Hematopoietic multipotent progenitor cell treated with erythropoietin and hydrocortisone succinate and interleukin-3 and kit ligand, for 6 days (in vitro differentiated cells): ENCODE measurements around the gene STAMBP.
"Not testable (repeated sequence)": the region's sequence is repeated elsewhere in the genome, so short reads cannot be mapped to it uniquely, and the experiment has no call there.

Experiments
- DNase-seq: peaks from one replicate; pipeline ENCODE4 v3.0.0-alpha.2; 2015

STAMBP gene

DNA sequence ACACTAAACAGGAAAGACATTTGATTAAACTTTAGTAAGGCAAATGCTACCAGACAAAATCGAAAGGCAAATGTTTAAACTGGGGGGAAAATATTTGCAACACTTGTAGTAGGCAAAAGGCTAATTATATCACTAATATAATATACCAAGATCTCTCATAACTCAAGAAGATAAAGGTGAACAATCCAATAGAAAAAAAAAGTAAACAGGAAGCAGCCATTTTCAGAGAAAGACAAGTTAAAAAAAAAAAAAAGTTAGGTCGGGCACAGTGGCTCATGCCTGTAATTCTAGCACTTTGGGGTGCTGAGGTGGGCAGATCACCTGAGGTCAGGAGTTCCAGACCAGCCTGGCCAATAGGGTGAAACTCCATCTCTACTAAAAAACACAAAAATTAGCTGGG lies 59.6 kb downstream of the STAMBP start:
- no peak for DNase-seq

DNA sequence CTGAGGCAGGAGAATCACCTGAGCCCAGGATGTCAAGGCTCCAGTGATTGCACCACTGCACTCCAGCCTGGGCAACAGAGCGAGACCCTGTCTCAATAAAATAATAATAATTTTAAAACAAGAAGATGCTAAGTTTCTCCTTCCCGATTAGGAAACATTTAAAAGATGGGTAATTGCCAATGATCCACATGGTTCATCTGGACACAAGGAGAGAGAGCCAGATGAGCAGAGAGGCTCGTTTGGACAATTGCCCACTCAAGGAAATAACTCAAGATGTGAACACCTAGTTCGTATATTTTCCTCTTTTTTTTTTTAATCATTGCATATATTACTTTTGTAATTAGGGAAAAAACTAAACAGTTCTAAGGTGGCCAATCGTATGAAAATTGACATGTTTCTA lies 60.4 kb downstream of the STAMBP start:
- DNase-seq, result no peak

DNA sequence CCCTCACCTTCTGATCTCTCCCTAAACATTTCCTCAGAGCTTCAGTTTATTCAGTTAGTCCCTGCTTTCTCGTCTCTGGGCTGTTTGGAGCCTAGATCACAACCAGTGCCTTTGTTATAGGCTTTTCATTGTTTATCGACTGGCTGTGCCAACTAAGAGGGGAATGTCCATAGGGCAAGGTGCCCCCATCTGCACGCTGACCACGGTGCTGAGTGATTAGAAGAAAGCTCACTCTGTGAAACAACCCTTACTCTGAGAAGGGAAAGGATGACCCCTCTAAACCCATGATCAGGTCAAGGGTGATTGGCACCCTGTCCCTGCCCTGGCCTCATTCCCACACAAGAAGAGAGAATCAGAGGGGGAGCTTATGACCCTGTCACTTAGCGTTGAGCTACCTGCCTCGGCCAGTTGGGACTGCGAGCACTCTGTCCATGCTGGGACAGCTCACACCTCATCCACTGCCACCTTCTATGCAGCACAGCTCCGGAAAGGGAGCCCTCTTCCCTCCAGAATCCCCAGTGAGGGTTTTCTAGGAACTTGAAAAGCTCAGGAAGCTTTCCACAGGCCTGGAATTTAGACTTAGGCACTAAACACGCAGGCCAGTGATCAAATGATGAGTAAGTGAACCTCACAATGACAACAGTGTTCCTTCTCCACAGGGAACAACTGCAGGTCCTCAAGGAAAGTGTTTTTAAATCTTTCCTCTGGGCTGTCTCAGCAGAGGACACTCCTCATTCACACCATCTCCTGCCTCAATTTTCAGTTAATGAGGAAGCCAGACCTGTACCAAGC lies 61.7 kb downstream of the STAMBP start:
- DNase-seq, result no peak

DNA sequence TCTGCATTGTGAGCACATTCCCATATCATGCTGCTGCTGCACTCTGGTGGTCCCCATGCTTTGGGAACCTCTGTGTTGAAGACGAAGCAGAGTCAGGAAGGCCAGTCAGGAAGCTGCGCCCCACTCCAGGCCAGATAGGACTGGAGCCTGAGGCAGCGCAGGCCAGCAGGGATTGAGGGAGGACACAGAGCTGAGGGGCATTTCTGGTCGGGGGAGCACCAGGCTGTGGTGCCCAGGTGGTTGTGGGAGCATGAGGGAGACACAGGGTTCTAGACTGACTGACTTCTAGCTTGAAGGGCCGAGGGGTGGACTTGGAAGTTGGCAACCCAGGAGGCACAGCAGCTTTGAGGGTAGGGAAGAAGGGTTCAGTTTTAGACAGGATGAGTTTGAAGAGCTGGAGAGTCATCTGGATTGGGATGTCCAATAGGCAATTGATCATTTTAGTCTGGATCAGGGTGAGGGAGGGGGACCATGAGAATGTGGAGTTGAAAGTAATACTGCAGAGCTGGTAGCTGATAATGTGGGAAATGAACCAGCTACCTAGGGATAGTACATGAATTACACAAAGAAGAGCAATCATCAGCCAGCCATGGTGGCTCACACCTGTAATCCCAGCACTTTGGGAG lies 62.6 kb downstream of the STAMBP start:
- no peak for DNase-seq

DNA sequence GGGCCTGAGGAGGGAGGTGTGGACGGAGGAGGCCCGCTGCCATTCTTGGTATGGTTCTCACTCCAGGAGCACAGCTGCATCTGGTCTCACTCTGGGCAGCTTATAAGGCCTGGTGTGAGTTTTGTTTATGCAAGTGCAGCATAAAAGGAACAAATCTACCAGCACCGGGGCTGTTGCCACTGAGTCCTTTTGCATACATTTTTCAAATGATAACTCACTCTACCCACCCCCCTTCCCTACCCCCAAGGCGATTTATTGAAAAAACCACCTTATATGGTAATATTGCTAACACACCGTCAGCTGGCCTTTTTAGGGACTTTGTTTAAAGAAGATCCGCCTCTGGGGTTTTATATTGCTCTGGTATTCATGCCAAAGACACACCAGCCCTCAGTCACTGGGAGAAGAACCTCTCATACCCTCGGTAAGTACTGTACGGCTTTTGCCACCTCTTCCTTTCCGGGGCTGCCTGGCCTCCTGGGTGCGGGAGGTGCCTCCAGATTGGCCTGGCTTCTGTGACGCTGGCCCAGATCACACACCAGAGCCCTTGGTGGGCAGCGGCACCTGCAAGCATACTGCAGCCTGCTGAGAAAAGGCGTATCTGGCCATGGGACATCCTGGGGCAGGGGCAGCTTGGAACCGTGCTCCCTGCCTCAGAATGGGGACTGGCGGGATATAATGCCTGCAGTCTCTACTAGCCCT lies 64.0 kb downstream of the STAMBP start, which contains the start of gene ACTG2:
TSS of gene ACTG2 (plus strand) at position 378 of the 699 bp plus-strand sequence. CDS start 8,304 bp downstream, outside the sequence.
- no peak for DNase-seq

DNA sequence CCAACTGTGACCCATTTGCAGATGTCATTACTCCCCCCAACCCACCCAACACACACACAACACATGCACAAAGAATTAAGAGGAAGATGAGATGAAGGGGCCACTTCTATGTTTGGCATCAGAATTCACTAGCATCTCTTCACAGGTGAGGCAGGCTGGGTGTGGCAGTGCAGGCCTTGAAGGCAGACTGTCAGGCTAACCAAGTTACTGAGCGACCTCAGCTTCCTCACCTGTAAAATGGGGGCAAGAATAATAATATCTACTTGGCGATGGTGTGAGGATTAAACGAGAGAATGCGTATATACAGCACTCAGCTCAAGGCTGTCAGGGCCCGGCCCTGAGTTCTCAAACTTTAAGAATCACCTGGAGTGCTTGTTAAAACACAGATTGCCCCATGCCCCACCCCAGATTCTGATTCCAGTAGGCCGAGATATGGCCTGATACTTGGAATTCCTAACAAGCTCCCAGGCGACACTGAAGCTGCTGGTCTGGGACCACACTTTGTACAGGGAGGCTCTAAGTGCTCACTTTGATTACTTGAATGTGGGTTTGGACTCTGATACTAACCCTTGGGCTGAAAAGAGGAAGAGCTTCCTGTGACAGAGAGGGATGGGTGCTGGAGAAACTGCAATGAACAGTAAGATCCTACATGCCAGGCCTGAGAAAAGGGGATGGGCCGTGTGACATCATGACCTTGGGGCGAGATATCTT lies 65.2 kb downstream of the STAMBP start:
- no peak for DNase-seq

DNA sequence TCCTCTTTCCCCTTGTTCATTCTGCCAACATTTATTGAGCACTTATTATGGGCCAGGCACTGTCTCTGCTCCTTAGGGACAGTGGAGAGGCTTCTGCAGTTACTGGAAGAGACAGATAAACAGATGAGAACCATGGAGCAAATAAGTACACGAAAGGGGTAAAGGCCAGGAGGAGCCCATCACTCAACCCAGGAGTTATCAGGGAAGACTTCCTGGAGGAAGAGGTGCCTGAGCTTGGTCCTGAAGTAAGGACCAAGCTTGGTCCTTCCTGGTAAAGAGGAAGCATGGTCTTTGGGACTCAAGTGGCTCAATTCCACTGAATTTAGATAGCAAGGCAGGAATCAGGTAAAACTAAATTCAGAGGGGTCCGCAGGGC lies 65.7 kb downstream of the STAMBP start:
- DNase-seq, result no peak

DNA sequence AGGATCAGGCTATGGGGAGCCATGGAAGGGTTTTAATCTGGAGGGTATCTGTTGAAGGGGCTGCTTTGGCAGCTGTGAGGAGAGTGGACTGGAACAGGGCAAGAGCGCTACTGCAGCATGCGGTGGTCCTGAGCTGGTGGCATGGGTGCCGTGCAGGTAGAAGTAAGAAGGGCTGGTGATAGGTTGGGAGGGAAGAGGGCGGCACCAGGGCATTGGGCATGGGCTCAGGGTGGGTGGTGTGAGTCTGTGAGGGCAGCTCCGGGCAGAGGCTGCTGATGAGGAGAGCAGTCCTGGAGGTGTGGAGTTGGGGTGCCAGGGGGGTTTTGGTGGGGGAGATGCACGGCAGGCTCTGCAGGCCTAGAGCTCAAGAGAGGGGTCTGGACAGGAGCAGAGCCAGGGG lies 66.1 kb downstream of the STAMBP start:
- DNase-seq, result no peak

DNA sequence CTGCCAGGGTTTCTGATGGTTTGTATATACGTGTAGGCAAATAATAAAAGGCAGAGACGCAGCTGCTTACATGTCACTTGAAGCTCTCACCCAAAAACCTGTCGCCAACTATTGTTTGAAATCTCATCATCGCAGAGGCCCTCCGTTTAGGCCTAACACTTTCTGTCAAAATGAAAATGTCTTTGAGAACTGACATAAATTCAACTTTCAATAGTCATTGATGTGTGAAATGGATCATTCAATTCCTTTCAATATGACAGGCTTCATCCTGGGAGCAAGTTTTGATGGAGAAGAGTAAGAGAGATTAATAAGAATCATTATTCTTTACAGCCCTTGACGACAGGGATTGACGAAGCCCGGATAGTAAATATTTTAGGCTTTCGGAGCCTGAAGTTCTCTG lies 66.7 kb downstream of the STAMBP start:
- no peak for DNase-seq

DNA sequence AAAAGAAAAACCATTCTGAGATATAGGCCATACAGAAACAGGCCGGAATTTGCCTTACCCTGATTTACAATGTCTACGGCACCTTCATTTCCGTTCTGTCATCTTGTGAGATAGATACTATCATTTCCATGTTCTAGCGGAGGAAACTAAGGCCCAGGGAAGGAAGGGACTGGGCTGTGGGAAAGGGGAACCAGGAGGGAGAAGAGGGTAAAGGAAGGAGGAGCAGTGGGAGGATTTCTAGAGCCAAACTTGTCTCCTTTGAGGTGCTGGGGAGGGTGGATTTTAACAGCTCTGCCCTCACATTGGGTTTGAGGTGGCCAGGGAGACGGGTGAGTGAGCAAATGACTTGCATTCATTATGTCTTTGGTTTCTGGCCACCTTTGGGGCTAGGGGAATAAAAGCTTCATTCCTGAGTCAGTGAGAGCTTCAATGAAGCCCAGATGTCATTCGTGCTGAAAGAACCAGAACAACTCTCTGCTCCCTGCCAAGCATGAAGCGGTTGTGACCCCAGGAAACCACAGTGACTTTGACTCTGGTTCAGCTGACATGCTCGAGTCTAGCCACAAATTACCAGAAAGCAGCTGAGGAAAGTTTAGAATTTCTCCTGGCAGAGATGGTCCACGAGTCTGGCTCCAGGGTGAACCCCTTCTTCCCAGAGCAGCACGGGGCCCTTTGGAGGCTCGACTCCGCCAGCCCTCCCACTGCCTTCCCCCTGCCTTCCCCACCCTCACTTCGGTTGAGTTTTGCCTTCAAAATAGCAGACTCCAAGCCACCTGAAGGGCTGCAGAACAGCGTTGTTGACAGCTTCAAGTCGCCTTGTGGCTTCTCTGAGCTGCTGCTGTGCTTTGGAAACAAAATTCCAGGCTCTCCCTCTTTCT lies 67.8 kb downstream of the STAMBP start:
- peak; percentile 20 for DNase-seq

DNA sequence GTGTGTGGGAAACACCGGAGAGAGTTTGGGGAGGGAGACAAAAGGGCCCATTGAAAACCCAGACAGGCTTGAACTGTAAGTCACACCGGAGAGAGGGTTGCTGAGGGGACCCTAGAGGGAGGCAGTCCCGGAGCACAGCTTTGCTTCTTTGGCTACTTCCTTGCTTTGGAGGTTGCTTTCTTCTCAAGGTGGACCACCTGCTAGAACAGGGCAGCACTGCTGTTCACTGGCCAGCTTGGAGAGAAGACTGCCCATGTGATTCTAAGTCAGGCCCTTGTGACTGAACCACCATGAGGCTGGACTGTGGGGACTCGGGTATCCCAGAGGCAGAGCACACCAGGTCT lies 68.5 kb downstream of the STAMBP start:
- DNase-seq, result no peak

DNA sequence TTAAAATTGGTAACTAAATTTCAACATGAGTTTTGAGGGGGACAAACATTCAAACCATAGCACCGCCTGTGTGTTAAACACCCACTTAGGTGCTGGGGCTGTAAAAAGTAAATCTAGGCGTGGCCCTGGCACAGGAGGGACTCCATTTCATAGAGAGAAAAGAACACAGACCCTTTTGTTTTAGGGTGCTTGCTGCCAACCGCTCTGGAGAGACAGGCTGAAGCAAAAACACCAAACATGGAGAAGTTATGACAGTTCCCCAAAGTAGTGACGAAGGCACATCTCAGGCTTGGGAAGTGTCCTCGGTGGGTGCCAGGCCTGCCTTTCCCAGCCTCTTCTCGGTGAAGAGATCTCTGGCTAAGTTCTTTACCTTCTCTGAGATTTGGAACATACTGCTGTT lies 69.2 kb downstream of the STAMBP start:
- DNase-seq, result no peak

DNA sequence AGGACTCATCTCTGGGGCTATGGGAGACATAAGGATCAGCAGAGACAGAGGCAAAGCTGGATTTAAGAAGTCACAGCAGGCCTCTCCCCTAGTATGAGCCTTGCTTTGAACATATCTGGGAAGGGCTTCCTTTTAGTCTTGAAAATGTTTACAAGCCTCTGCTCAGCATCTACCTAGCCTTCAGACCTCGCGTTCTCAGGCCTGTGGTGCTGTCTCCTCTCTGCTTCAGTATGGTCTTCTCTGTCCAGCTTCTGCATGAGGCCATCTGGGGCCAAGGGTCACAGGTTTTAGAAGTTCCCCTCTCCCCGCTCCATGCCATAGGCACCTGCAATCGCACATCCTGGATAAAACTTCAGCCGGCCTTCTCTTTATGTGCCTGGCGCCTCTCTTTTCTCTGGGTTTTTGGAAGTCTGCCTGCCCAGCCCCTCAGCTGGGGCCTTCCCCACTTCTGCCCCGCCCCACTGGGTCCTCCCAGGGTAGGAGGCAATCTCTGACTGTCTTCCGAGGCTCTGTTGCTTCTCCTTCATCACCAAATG lies 71.1 kb downstream of the STAMBP start:
- no peak for DNase-seq

DNA sequence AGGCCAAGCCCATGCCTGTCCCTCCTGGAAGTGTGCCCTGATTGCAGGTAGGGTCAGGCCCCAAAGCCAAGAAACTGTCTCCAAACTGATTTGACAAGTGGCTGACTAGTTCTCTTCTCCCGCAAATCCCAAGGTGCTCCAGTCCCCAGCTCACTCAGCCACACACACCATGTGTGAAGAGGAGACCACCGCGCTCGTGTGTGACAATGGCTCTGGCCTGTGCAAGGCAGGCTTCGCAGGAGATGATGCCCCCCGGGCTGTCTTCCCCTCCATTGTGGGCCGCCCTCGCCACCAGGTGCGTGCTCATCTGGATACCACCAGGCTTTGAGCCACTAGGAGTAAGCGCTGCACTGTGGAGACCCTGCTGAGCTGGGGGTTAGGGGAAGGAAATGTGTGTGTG lies 72.4 kb downstream of the STAMBP start:
- DNase-seq, result no peak

DNA sequence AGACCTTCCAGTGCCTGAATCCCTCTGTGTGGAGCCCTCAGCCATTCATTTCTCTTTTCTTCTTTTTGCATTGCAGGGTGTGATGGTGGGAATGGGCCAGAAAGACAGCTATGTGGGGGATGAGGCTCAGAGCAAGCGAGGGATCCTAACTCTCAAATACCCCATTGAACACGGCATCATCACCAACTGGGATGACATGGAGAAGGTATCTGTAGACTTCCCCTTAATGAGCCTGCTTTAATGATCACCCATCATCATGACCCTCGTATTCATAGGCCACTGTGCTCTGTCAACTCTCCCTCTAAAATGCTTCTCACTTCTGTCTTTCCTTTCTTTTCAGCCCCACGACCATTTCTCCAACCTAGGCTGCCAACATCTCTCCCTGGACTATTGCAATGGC lies 73.5 kb downstream of the STAMBP start:
- no peak for DNase-seq

DNA sequence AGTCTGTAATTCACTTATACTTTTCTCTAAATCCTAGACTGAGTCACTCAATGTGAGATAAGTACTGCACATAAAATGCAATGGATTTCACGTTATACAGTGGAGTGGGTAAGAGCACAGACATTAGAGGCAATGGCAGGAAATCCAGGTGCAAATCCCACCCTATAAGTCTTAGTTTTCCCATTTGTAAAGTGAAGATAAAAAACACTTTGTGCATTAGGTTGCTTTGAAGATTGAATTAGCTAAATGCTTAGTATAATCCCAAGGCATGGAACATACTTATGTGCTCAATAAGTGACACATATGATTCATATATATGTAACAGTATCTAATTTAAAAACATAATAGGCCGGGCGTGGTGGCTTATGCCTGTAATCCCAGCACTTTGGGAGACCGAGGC lies 74.6 kb downstream of the STAMBP start:
- DNase-seq, result no peak

DNA sequence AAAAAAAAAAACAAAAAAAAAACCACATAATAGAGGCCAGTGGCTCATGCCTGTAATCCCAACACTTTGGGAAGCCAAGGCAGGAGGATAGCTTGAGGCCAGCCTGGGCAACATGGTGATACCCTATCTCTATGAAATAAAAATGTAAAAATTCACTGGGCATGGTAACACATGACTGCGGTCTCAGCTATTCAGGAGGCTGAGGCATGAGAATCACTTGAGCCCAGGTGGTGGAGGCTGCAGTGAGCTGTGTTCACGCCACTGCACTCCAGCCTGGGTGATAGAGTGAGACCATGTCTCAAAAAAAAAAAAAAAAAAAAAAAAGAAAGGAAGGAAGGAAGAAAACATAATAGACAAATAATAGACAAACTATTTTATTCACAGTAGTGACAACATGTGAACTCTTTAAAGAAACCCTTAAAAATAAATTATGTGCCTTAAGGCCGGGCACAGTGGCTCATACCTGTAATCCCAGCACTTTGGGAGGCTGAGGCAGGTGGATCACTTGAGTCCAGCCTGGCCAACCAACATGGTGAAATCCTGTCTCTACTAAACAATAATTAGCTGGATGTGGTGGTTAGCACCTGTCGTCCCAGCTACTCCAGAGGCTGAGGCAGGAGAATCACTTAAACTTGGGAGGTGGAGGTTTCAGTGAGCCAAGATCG lies 75.3 kb downstream of the STAMBP start:
- not testable (repeated sequence) for DNase-seq

DNA sequence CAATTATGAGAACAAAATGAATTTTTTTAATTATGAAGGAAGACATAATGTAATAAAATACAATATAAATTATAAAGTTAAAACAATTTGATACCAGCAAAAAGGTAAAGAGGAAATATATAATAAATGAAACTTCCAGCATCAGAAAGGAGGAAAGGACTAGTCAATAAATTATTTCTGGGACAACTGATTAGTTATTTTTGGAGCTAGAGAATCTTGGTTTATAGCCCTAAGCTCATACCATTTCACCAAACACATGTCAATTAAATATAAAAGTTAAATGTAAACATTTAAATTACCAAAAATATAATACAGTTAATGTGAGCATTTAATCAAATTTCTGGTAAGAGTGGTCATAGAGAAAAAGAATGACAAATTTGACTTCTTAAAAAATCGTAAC lies 76.2 kb downstream of the STAMBP start:
- no peak for DNase-seq

DNA sequence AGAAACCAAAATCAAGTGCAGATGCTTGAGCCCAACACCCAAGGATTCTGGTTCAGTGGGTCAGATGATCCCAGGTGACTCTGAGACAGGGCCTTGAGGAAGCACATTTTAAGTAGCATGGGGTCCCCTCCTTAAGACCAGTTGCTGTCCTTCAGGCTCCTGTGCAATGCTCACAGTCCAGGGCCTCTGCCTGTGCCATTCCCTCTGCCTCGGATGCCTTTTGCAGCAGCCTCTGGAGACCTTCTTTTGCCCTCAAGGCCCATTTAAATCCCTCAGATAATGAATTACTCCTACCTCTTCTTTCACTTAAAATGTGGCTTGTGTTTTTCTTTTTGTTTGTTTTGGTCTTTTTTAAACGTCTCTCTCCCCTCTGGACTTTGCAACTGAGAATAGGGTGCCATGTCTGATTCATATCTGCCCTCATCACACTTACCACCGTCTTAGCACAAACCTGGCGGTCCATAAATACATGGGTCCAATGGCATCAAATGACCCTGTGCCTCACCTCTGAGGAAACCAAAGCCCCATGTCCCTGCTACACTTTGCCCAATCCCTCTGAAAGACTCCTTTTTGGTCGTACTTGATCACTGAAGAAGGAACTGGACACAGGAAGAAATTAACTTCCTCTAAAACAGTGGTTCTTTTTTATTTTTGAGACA lies 78.2 kb downstream of the STAMBP start:
- no peak for DNase-seq

DNA sequence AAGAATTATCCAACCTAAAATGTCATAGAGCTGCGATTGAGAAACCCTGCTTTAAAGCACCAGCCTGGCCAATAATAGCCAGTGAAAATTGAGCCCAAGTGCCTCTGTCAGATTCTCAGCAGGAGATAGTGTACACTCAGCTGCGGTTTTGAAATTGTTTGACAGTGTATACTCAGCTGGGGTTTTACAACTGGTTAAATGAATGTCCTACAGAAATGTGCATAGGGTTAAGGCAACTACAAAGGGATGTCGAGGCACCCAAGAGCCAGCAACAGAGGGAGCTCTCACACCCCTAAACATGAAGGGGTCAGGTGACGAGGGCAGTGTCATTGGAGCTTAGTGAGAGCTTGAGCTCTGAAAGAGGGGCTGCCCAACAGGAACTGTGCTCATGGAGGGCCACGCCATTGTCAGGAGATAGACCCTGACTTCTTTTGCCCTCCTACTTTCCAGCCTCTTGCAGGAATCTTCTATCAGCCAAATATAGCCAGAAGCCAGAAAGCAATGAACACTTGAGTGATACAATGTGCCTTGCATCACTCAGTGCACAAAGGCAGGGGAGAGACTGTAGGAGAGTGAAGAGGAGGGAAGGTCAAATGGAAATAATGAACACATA lies 79.2 kb downstream of the STAMBP start:
- peak; percentile 72 for DNase-seq
